Lower lobe of right lung (tissue), 2 donors: ENCODE data around the gene HPSE2. TPM values are rescaled to one million over a fixed set of nuclear protein-coding genes. Genes with fewer than 3 reads are reported as not detected.

Source experiments
- ATAC-seq, 2 donors: fragments of 200-7000 bp; cut with Tn5 transposase; one replicate each; pipeline ENCODE4 v1.9.1; 2020 to 2022; ENCODE audit warnings: mild to moderate bottlenecking in 2 of 2, moderate library complexity in 2 of 2
- DNase-seq: peaks from one replicate; pipeline ENCODE4 v3.0.0-alpha.2; 2020
- H3K27ac ChIP-seq: fragments of 200-600 bp; one replicate; pipeline ENCODE4 v1.8.0; 2022
- H3K27me3 ChIP-seq: fragments of 200-600 bp; one replicate; pipeline ENCODE4 v1.8.0; 2022; ENCODE audit warnings: low read depth
- H3K36me3 ChIP-seq: fragments of 200-600 bp; one replicate; pipeline ENCODE4 v1.8.0; 2022; ENCODE audit warnings: mild to moderate bottlenecking
- H3K4me1 ChIP-seq: fragments of 200-600 bp; one replicate; pipeline ENCODE4 v1.8.0; 2022
- H3K4me3 ChIP-seq: fragments of 200-600 bp; one replicate; pipeline ENCODE4 v1.8.0; 2022; ENCODE audit warnings: mild to moderate bottlenecking
- H3K9me3 ChIP-seq: fragments of 200-600 bp; one replicate; pipeline ENCODE4 v1.8.0; 2022
- intact Hi-C: fragments of 100-400 bp; cut with DNase I; formaldehyde crosslinking; loops from one replicate; pipeline ENCODE4 v1.11.0; 2022
- total RNA-seq: library from RNA; stranded (reverse); fragmentation: NEBNext Ultra II Directional; extraction: Animal tissue kit (Norgen Biotek cat#: 25700); gene quantifications from one replicate; pipeline ENCODE4 v1.2.1, GENCODE V29; 2021
- TF ChIP-seq, protein P1 (sequence below): fragments of 200-600 bp; IDR thresholded peaks from one replicate; pipeline ENCODE4 v1.8.0; 2022; ENCODE audit warnings: antibody characterized with exemption, mild to moderate bottlenecking
- donor health status: DM: no; HTN: yes; CAD: no; lungs with severe emphysema.

Gene HPSE2
- total RNA-seq, 1 donor from 2014 or later: 0.77 TPM

- Histone ChIP-seq H3K36me3 (no peaks in the 10 kb centered on the region), H3K27me3 (no peaks in the 10 kb centered on the region), H3K9me3 (no peaks in the 10 kb centered on the region), H3K4me3 (no peak overlapping the region), H3K27ac (no peak overlapping the region), H3K4me1 (no peaks in the 10 kb centered on the region)
- TF ChIP-seq, protein P1, sequence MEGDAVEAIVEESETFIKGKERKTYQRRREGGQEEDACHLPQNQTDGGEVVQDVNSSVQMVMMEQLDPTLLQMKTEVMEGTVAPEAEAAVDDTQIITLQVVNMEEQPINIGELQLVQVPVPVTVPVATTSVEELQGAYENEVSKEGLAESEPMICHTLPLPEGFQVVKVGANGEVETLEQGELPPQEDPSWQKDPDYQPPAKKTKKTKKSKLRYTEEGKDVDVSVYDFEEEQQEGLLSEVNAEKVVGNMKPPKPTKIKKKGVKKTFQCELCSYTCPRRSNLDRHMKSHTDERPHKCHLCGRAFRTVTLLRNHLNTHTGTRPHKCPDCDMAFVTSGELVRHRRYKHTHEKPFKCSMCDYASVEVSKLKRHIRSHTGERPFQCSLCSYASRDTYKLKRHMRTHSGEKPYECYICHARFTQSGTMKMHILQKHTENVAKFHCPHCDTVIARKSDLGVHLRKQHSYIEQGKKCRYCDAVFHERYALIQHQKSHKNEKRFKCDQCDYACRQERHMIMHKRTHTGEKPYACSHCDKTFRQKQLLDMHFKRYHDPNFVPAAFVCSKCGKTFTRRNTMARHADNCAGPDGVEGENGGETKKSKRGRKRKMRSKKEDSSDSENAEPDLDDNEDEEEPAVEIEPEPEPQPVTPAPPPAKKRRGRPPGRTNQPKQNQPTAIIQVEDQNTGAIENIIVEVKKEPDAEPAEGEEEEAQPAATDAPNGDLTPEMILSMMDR: no peak
- ATAC-seq (no peak), DNase-seq (no peak)
- intact Hi-C loops: no loop called here
These were observed 112.3 kb downstream of the HPSE2 start for GRCh38 chr10:99123336-99123735.

- no peak for ATAC-seq
These were observed 116.3 kb downstream of the HPSE2 start for GRCh38 chr10:99119258-99119748.

DNA sequence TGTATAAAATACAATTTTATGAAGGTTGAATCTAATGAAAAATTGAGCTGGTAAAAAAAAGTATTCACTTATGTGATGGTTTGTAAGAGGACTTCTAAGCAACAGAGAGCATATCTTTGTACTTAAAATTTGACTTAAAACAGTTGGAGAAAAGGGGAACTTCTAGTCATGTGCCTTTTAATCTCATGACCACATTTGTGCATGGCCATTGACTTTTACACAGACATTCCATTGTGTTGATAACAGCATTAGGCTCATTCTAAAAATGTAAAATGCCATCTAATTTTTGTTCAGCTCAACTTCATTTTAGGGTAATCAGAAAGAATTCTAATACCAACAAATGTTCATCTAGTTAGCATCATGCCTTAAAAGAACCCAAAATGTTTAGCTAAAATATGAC, 119.9 kb downstream of the HPSE2 start:
- DNase-seq (no peak), ATAC-seq (no peak)
- Histone ChIP-seq H3K27ac (no peak overlapping the region), H3K4me1 (no peaks in the 10 kb centered on the region), H3K9me3 (no peaks in the 10 kb centered on the region), H3K36me3 (no peaks in the 10 kb centered on the region), H3K27me3 (no peaks in the 10 kb centered on the region), H3K4me3 (no peak overlapping the region)
- TF ChIP-seq, protein P1: no peak
- intact Hi-C loops: no loop called here

More at GRCh38 chr10:99119258-99119748, 116.3 kb downstream of the HPSE2 start:
- TF ChIP-seq, protein P1: no peak
- no peak for DNase-seq
- no peak overlapping the region for H3K4me3 ChIP-seq
- H3K36me3 ChIP-seq: no peaks in the 10 kb centered on the region
- H3K9me3 ChIP-seq: no peaks in the 10 kb centered on the region
- H3K27ac ChIP-seq: no peak overlapping the region
- intact Hi-C loops: no loop called here
- H3K4me1 ChIP-seq: no peaks in the 10 kb centered on the region
- no peaks in the 10 kb centered on the region for H3K27me3 ChIP-seq

GRCh38 chr10:99085358-99085757, 150.3 kb downstream of the HPSE2 start:
- H3K27me3 ChIP-seq: no peaks in the 10 kb centered on the region
- no peaks in the 10 kb centered on the region for H3K9me3 ChIP-seq

DNA sequence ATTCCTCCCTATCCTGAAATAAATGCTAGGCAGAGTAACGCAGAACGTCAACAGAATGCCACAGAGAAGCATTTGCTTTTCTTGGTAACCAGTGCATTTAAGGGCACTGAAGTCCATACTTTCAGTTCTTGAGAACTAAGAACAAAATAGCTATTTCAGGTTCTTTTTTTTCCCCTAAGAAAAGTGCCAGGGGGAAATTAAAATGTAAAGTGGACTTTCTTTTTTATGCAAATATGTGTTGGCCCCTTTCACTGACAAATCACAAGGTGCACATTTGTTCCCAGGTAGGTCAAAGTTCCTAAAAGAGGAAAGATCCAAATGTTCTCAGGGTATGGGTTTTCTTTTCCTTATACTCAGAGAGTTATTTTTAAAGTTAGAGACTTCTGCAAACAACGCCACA, 151.5 kb downstream of the HPSE2 start:
- TF ChIP-seq, protein P1: no peak
- Histone ChIP-seq H3K4me1 (no peaks in the 10 kb centered on the region), H3K36me3 (no peaks in the 10 kb centered on the region), H3K4me3 (no peak overlapping the region), H3K27me3 (no peaks in the 10 kb centered on the region), H3K9me3 (no peaks in the 10 kb centered on the region), H3K27ac (no peak overlapping the region)
- intact Hi-C loops: no loop called here
- ATAC-seq (no peak), DNase-seq (no peak)

More at GRCh38 chr10:99085358-99085757, 150.3 kb downstream of the HPSE2 start:
- intact Hi-C loops: no loop called here
- Histone ChIP-seq H3K27ac (no peak overlapping the region), H3K36me3 (no peaks in the 10 kb centered on the region), H3K4me1 (no peaks in the 10 kb centered on the region), H3K4me3 (no peak overlapping the region)
- TF ChIP-seq, protein P1: no peak
- ATAC-seq (no peak), DNase-seq (no peak)
